GM12875 (cell line): ENCODE measurements around the gene GPR33.

Source experiments
- H3K4me3 ChIP-seq: one replicate; pipeline ENCODE4 v1.5.1; 2011; ENCODE audit warnings: low read depth, low read length, control low read depth
- CTCF ChIP-seq: IDR thresholded peaks from 2 replicates; pipeline ENCODE4 v1.5.1; 2011; ENCODE audit warnings: low read depth, mild to moderate bottlenecking, control low read depth, inconsistent platforms, low read length, moderate library complexity, borderline replicate concordance; ENCODE audit not compliant: insufficient read depth

GPR33 gene

GRCh38 chr14:31510222-31510621 is 22.4 kb upstream of the GPR33 start:
- TF ChIP-seq CTCF: no peak
- no peak overlapping the region for H3K4me3 ChIP-seq

GRCh38 chr14:31508135-31508534 is 20.3 kb upstream of the GPR33 start:
- no peak for TF ChIP-seq CTCF
- no peak overlapping the region for H3K4me3 ChIP-seq

DNA sequence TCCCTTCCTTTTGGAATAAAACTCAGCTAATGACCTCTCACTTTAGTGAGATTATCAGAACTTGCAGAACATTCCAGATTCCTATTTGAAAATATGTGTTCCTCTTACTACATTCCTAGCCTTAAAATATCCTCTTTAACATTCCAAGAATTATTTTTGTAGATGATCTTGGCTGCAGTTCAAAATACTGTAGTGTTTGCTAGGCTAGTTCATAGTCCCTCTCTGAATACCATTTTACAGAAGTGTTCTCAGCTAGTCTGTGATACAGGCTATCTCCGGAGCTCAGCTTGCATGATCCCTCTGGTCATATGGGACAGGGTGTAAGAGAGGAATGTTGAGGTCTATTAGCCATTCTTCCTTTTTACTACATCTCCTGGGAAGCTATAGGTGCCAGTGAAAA is 17.6 kb upstream of the GPR33 start:
- no peak overlapping the region for H3K4me3 ChIP-seq
- no peak for TF ChIP-seq CTCF

- H3K4me3 ChIP-seq: no peak overlapping the region
- TF ChIP-seq CTCF: no peak
Observed at GRCh38 chr14:31501870-31502269, 14.0 kb upstream of the GPR33 start.

- no peak overlapping the region for H3K4me3 ChIP-seq
- no peak for TF ChIP-seq CTCF
Observed at GRCh38 chr14:31492759-31493498, 5.1 kb upstream of the GPR33 start.

GRCh38 chr14:31489691-31490090 is 1.9 kb upstream of the GPR33 start:
- no peak for TF ChIP-seq CTCF
- no peak overlapping the region for H3K4me3 ChIP-seq

- no peak for TF ChIP-seq CTCF
- H3K4me3 ChIP-seq: no peak overlapping the region
Observed at GRCh38 chr14:31486764-31487163, 1.1 kb downstream of the GPR33 start.
